GM19193 (cell line): ENCODE results near the gene FBXO42.
A peak's percentile ranks its signal among the peaks of the same experiment; 100 is the strongest.

Experiments used
- POLR2A ChIP-seq: IDR thresholded peaks from 4 replicates; pipeline ENCODE4 v1.6.1; 2011; ENCODE audit not compliant: insufficient read depth, insufficient read length; ENCODE audit errors: extremely low read depth

Gene FBXO42

GRCh38 chr1:16380868-16381267 is 28.6 kb upstream of the FBXO42 start:
- TF ChIP-seq POLR2A = no peak

GRCh38 chr1:16378443-16378842 is 26.2 kb upstream of the FBXO42 start:
- no peak for TF ChIP-seq POLR2A

GRCh38 chr1:16376971-16377370 is 24.7 kb upstream of the FBXO42 start:
- no peak for TF ChIP-seq POLR2A

GRCh38 chr1:16375521-16376340 is 23.5 kb upstream of the FBXO42 start:
- TF ChIP-seq POLR2A = no peak

- no peak for TF ChIP-seq POLR2A
Measured at GRCh38 chr1:16374266-16374665, 22.0 kb upstream of the FBXO42 start.

- no peak for TF ChIP-seq POLR2A
Measured at GRCh38 chr1:16372535-16373285, 20.4 kb upstream of the FBXO42 start.

- no peak for TF ChIP-seq POLR2A
Measured at GRCh38 chr1:16371725-16372124, 19.4 kb upstream of the FBXO42 start.

- TF ChIP-seq POLR2A = no peak
Measured at GRCh38 chr1:16369821-16370220, 17.5 kb upstream of the FBXO42 start.

GRCh38 chr1:16367968-16368890 is 15.9 kb upstream of the FBXO42 start:
- TF ChIP-seq POLR2A = no peak

- peak; percentile 74 for TF ChIP-seq POLR2A
Measured at GRCh38 chr1:16367258-16367967, 15.1 kb upstream of the FBXO42 start.

- no peak for TF ChIP-seq POLR2A
Measured at GRCh38 chr1:16366722-16367257, 14.5 kb upstream of the FBXO42 start, which contains the start of gene SZRD1. SZRD1 (plus strand) TSS chr1:16367242; CDS start chr1:16367258, 16 bp downstream.

- no peak for TF ChIP-seq POLR2A
Measured at GRCh38 chr1:16356867-16357266, 4.6 kb upstream of the FBXO42 start.

GRCh38 chr1:16354619-16355018 is 2.3 kb upstream of the FBXO42 start:
- no peak for TF ChIP-seq POLR2A

- no peak for TF ChIP-seq POLR2A
Measured at GRCh38 chr1:16352842-16353535, 709 bp upstream of the FBXO42 start.

- TF ChIP-seq POLR2A = no peak
Measured at GRCh38 chr1:16351456-16351993, 755 bp downstream of the FBXO42 start.
